Measurements from ENCODE around the gene RNF144A. TPM values are rescaled to one million over a fixed set of nuclear protein-coding genes. Genes with fewer than 3 reads are reported as not detected.

The RNF144A gene
- total and polyA plus RNA-seq, 2 of the 13 experiments (the other 11 are each of a cell fraction or from before 2014, with no cell fraction given) = 13.9 to 16.5 TPM

DNA sequence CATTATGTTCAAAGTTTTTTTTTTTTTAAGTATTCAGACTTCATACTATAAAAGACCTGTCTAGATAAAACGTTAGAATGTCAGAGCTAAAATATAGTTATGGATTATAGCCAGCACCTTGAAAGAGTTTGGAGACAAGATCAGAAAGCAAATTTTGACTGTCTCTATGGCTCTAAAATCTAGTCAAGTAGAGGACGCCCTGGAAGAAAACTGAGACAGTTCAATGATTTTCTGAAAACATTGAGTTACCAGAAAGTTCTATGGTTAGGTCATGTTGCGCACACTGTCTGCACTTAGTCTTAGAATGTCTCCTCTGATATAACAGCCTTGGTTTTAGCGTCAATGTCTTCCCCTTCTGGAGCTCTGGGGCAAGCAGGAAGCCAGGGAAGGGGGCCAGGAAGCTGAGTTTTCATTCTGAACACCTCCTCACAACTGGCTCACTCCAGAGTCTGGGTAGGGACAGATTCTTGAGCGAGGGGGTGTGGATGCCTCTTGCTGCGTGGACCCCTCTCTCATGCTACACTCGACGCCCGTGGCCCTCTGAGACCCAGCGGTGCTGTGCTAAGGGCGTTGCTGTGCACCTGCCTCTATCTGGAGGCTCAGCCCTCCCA lies 99.5 kb downstream of the RNF144A start (continued):
- no peak for TF ChIP-seq ZNF737 (CRISPR knock-in tag; IDR thresholded peaks at IDR 0.05; ENCODE audit: borderline replicate concordance)

DNA sequence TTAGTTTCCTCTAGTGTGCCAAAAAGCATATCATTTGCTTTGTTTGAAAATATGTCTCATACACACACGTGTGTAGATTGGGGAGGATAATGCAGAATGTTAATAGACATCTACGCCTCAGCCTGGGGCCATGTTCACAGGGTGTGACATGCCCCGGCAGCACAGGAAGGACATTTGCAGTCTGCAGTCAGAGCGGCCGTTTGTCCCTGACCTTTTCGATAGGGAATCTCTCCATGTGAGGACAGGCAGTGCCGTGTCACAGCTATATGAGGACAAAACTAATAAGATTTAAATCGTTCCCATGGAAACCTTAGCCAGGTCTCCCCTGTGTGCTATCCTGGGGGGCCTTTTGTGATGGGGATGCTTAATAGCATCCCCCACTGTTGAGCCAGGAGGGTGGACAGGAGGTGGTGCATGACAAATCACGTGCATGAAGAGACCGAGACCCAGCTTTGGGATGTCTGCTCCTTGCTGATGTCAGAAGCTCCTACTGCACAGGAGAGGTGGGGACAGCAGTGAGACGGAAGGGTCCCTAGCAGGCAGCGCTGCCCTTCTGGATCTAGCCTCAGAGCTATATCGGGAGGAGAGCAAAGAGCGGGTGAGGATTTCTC lies 100.6 kb downstream of the RNF144A start:
- Histone ChIP-seq H3K4me2 (ENCODE audit: low read depth, low read length) (no peak overlapping the region), H3K4me1 (ENCODE audit: insufficient read depth, low read length) (no peaks in the 10 kb centered on the region), H4K20me1 (ENCODE audit: insufficient read depth, low read length) (no peaks in the 10 kb centered on the region), H3K4me3 (replicated peaks in 1 of 3; ENCODE audit: insufficient read depth in 1 of 3, low read depth in 2 of 3, low read length in 3 of 3) (no peak overlapping the region), H3K27me3 (ENCODE audit: control insufficient read depth in 1 of 2, insufficient read depth in 2 of 2, low read length in 2 of 2) (no peaks in the 10 kb centered on the region), H3K79me2 (ENCODE audit: insufficient read depth, low read length) (no peaks in the 10 kb centered on the region), H3K27ac (ENCODE audit: extremely low read length, insufficient read depth, low read length) (no peak overlapping the region), H3K36me3 (replicated peaks in 1 of 2; ENCODE audit: control insufficient read depth in 1 of 2, insufficient read depth in 2 of 2, low read length in 2 of 2) (peaks cover 8 to 36% of the 10 kb centered on the region in 2 experiments), H2AFZ (ENCODE audit: low read length) (no peak overlapping the region), H3K9me3 (ENCODE audit: low read length) (no peaks in the 10 kb centered on the region), H3K9ac (ENCODE audit: insufficient read depth, low read depth, low read length) (no peak overlapping the region)
- CTCF ChIA-PET (ENCODE audit: low intra/inter-chr PET ratio, low total read pairs) = no interaction called here
- no TSS peak for BruUV-seq (replicated peaks)
- FAIRE-seq = no peak
- intact Hi-C loops (cut with micrococcal nuclease; ENCODE audit: unreplicated experiment) = no loop called here
- POLR2A ChIA-PET = no interaction called here
- in situ Hi-C loops (cut with HindIII; ENCODE audit: extremely low pct_ligation_motif_present, low pct_unique_long_range_greater_than_20kb) = no loop called here
- no peak for DNase-seq (ENCODE audit: low spot score)
- no peak for ATAC-seq
- WGBS (ENCODE audit: low lambda C conversion rate) = 95% methylated on average over 14 of the region's 14 CpGs
- TF ChIP-seq, protein P1, sequence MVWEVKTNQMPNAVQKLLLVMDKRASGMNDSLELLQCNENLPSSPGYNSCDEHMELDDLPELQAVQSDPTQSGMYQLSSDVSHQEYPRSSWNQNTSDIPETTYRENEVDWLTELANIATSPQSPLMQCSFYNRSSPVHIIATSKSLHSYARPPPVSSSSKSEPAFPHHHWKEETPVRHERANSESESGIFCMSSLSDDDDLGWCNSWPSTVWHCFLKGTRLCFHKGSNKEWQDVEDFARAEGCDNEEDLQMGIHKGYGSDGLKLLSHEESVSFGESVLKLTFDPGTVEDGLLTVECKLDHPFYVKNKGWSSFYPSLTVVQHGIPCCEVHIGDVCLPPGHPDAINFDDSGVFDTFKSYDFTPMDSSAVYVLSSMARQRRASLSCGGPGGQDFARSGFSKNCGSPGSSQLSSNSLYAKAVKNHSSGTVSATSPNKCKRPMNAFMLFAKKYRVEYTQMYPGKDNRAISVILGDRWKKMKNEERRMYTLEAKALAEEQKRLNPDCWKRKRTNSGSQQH (CRISPR knock-in tag; IDR thresholded peaks at IDR 0.05; ENCODE audit: low read depth) = no peak
- TF ChIP-seq TAF1 (CRISPR knock-in tag; IDR thresholded peaks at IDR 0.05) (no peak), FOXA1 (IDR thresholded peaks at IDR 0.05) (no peak), FOXA1 (CRISPR knock-in tag; IDR thresholded peaks at IDR 0.05) (no peak), ZNF33A (CRISPR knock-in tag; IDR thresholded peaks at IDR 0.05; ENCODE audit: borderline replicate concordance) (no peak), RFX5 (IDR thresholded peaks at IDR 0.05; ENCODE audit: low read depth, low read length) (no peak), ZMYM3 (CRISPR knock-in tag; IDR thresholded peaks at IDR 0.05) (no peak), ZSCAN20 (CRISPR knock-in tag; IDR thresholded peaks at IDR 0.05; ENCODE audit: borderline replicate concordance) (no peak), ZNF598 (CRISPR knock-in tag; IDR thresholded peaks at IDR 0.05; ENCODE audit: borderline replicate concordance) (no peak), HHEX (CRISPR knock-in tag; IDR thresholded peaks at IDR 0.05) (no peak), MED8 (CRISPR knock-in tag; IDR thresholded peaks at IDR 0.05; ENCODE audit: insufficient replicate concordance) (no peak), TSC22D2 (CRISPR knock-in tag; IDR thresholded peaks at IDR 0.05; ENCODE audit: borderline replicate concordance) (no peak)
- TF ChIP-seq, protein P2, sequence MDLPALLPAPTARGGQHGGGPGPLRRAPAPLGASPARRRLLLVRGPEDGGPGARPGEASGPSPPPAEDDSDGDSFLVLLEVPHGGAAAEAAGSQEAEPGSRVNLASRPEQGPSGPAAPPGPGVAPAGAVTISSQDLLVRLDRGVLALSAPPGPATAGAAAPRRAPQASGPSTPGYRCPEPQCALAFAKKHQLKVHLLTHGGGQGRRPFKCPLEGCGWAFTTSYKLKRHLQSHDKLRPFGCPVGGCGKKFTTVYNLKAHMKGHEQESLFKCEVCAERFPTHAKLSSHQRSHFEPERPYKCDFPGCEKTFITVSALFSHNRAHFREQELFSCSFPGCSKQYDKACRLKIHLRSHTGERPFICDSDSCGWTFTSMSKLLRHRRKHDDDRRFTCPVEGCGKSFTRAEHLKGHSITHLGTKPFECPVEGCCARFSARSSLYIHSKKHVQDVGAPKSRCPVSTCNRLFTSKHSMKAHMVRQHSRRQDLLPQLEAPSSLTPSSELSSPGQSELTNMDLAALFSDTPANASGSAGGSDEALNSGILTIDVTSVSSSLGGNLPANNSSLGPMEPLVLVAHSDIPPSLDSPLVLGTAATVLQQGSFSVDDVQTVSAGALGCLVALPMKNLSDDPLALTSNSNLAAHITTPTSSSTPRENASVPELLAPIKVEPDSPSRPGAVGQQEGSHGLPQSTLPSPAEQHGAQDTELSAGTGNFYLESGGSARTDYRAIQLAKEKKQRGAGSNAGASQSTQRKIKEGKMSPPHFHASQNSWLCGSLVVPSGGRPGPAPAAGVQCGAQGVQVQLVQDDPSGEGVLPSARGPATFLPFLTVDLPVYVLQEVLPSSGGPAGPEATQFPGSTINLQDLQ (CRISPR knock-in tag; IDR thresholded peaks at IDR 0.05) = no peak
- TF ChIP-seq, protein P3, sequence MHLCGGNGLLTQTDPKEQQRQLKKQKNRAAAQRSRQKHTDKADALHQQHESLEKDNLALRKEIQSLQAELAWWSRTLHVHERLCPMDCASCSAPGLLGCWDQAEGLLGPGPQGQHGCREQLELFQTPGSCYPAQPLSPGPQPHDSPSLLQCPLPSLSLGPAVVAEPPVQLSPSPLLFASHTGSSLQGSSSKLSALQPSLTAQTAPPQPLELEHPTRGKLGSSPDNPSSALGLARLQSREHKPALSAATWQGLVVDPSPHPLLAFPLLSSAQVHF (CRISPR knock-in tag; IDR thresholded peaks at IDR 0.05) = no peak
- TF ChIP-seq, protein P4, sequence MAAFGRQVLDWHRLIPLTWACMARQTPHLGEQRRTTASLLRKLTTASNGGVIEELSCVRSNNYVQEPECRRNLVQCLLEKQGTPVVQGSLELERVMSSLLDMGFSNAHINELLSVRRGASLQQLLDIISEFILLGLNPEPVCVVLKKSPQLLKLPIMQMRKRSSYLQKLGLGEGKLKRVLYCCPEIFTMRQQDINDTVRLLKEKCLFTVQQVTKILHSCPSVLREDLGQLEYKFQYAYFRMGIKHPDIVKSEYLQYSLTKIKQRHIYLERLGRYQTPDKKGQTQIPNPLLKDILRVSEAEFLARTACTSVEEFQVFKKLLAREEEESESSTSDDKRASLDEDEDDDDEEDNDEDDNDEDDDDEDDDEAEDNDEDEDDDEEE (CRISPR knock-in tag; IDR thresholded peaks at IDR 0.05) = no peak

All from HepG2 (cell line).